PC-3 (cell line): ENCODE measurements around the gene HNRNPA1. TPM values are rescaled to one million over a fixed set of nuclear protein-coding genes. Genes with fewer than 3 reads are reported as not detected.

Experiments
- ATAC-seq: fragments of 200-7000 bp; cut with Tn5 transposase; 2 replicates; pipeline ENCODE4 v1.9.1; 2020; ENCODE audit warnings: mild to moderate bottlenecking, moderate library complexity
- BruUV-seq: library from RNA; stranded (reverse); fragments of 400-500 nt; replicated peaks from 2 replicates; lab custom pipeline; 2021; lab: Mats Ljungman, UMichigan
- CTCF ChIA-PET: fragments of 300-600 bp; sonication (Branson Sonifier 250); formaldehyde crosslinking; loops from one replicate; lab custom pipeline; 2022; ENCODE audit warnings: antibody characterized with exemption; lab: Charles Lee
- POLR2A ChIA-PET: fragments of 300-600 bp; sonication (Branson Sonifier 250); formaldehyde crosslinking; loops from one replicate; lab custom pipeline; 2022; ENCODE audit warnings: antibody characterized with exemption; ENCODE audit not compliant: unreplicated experiment; lab: Charles Lee
- DNase-seq: peaks from one replicate; pipeline ENCODE4 v3.0.0-alpha.2; 2015
- H2AFZ ChIP-seq: fragments of 300-600 bp; sonication (generic); 2 replicates; pipeline ENCODE4 v1.6.0; 2016; ENCODE audit warnings: antibody characterized with exemption, low read length
- H3F3A ChIP-seq: fragments of 300-600 bp; sonication (generic); one replicate; pipeline ENCODE4 v1.6.0; 2017; ENCODE audit warnings: antibody characterized with exemption, low read length, control low read depth, mild to moderate bottlenecking; ENCODE audit not compliant: unreplicated experiment
- H3K27ac ChIP-seq: fragments of 300-600 bp; sonication (generic); 2 replicates; pipeline ENCODE4 v1.5.1; 2016; ENCODE audit warnings: mild to moderate bottlenecking, low read length
- H3K27me3 ChIP-seq: fragments of 300-600 bp; sonication (generic); 2 replicates; pipeline ENCODE4 v1.6.1; 2016; ENCODE audit warnings: low read length, mixed read lengths
- H3K36me3 ChIP-seq: fragments of 300-600 bp; sonication (generic); 2 replicates; pipeline ENCODE4 v1.6.1; 2016; ENCODE audit warnings: low read depth, mixed run types, low read length, mixed read lengths
- H3K4me1 ChIP-seq: fragments of 300-600 bp; sonication (generic); 2 replicates; pipeline ENCODE4 v1.5.1; 2016; ENCODE audit warnings: low read length; ENCODE audit not compliant: insufficient read depth
- H3K4me2 ChIP-seq: fragments of 300-600 bp; sonication (generic); 2 replicates; pipeline ENCODE4 v1.6.0; 2016; ENCODE audit warnings: low read length
- H3K4me3 ChIP-seq: fragments of 300-600 bp; sonication (generic); 2 replicates; pipeline ENCODE4 v1.5.1; 2016; ENCODE audit warnings: mild to moderate bottlenecking, low read length, mixed read lengths
- H3K79me2 ChIP-seq: fragments of 300-600 bp; sonication (generic); 2 replicates; pipeline ENCODE4 v1.6.1; 2017; ENCODE audit warnings: low read length, mixed read lengths
- H3K9ac ChIP-seq: fragments of 300-600 bp; sonication (generic); 2 replicates; pipeline ENCODE4 v1.6.0; 2016; ENCODE audit warnings: mild to moderate bottlenecking, low read length
- H3K9me2 ChIP-seq: fragments of 300-600 bp; sonication (generic); replicated peaks from 2 replicates; pipeline ENCODE4 v1.6.1; 2016; ENCODE audit warnings: mixed run types, low read length, mixed read lengths
- H3K9me3 ChIP-seq: fragments of 300-600 bp; sonication (generic); 2 replicates; pipeline ENCODE4 v1.6.1; 2016; ENCODE audit warnings: low read length, mixed read lengths
- H4K20me1 ChIP-seq: fragments of 300-600 bp; sonication (generic); 2 replicates; pipeline ENCODE4 v1.6.1; 2016; ENCODE audit warnings: low read length, mixed read lengths
- EZH2 ChIP-seq: fragments of 300-600 bp; sonication (generic); IDR thresholded peaks from one replicate; pipeline ENCODE4 v1.6.1; 2017; ENCODE audit warnings: antibody characterized with exemption, mild to moderate bottlenecking, low read length; ENCODE audit not compliant: unreplicated experiment
- EZH2phosphoT487 ChIP-seq: fragments of 300-600 bp; sonication (generic); IDR thresholded peaks from 2 replicates; pipeline ENCODE4 v1.6.1; 2018; ENCODE audit warnings: mild to moderate bottlenecking, antibody characterized with exemption, low read length, borderline replicate concordance
- intact Hi-C: fragments of 100-400 bp; cut with micrococcal nuclease; formaldehyde crosslinking; loops from 2 replicates; pipeline ENCODE4 v1.9.0; 2023
- total RNA-seq: library from RNA; depleted of rRNA; stranded (reverse); fragments of >200 nt; gene quantifications from 2 replicates; pipeline ENCODE4 v1.2.3, GENCODE V29; 2014
- TF ChIP-seq, protein P1 (sequence below): fragments of 300-600 bp; sonication (generic); conservative IDR thresholded peaks from 2 replicates; pipeline ENCODE4 v1.5.1; 2017; ENCODE audit warnings: antibody characterized with exemption, low read depth, mild to moderate bottlenecking, low read length

Gene HNRNPA1
- total RNA-seq, 1 experiment from 2014 or later, result 465 TPM

DNA sequence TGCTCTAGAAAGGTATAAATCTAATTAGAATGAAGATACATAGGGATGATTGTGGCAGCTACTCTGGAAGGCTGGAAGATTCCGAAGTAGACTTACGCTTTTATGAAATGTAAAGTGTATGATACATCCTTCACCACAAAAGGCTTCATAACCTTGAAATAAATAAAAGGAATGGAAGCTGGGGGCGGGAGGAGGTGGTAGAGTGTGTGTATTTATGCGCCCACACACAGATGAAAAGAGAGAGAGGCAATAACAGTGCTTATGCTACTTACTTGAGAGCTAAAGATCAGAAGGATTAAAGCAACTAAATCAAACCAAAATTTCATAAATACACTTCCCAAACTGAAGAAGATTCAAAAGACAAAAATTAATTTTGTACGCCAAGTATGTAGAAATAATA is 31.0 kb upstream of the HNRNPA1 start:
- H3K79me2 ChIP-seq, result no peaks in the 10 kb centered on the region
- peaks cover 4% of the 10 kb centered on the region; the same call in 1 of the 2 replicates for H3K36me3 ChIP-seq
- no peak overlapping the region for H2AFZ ChIP-seq

DNA sequence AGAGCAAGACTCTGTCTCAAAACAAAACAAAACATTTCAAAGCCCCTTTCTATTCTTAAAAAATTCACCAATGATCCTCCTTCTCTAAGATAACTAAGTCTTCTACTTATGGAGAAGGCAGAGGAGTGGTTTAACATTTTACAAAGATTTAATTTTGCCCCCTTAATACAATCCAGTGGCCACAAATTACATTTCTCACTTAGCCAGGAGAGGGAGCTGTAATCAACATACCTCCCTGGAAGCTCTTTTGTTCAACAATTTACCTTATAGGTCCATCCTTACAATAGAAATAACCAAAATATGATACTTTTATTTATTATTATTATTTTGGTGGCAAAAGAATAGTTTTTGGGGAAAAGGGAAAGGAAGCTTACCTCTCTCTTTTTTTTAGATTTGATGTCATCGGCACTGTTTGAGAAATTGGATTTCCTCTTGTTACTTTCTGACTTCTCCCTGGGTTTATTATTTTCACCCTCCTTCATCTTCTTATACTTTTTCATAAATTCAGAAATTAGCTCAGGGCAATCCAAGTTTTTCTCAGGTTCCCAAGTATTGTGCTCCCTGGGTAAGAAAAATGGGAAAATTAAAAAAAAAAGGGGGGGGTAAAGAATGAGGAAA is 28.8 kb upstream of the HNRNPA1 start:
- peaks cover 2% of the 10 kb centered on the region for H3F3A ChIP-seq
- peak; percentile 65 for DNase-seq
- H4K20me1 ChIP-seq, result no peaks in the 10 kb centered on the region
- no peak overlapping the region for H3K9ac ChIP-seq
- intact Hi-C loops, result loop anchor here (1.0 kb wide), 2 partner anchors 73 to 110 kb away; no protein-coding TSS in a partner anchor
- no peaks in the 10 kb centered on the region for H3K27me3 ChIP-seq
- H3K36me3 ChIP-seq, result peaks cover 6% of the 10 kb centered on the region; the same call in 1 of the 2 replicates
- BruUV-seq, result no TSS peak
- ATAC-seq, result peak; percentile 57
- H3K9me2 ChIP-seq, result no peaks in the 10 kb centered on the region
- ChIA-PET CTCF (interaction anchor here (0.6 to 1.3 kb wide), 13 partner anchors 9 to 236 kb away, joined by 3 to 11 read pairs (median 5); partner anchors contain the start of genes CBX5, COPZ1 and HNRNPA1), POLR2A (no interaction called here)
- no peaks in the 10 kb centered on the region for H3K4me1 ChIP-seq
- H3K9me3 ChIP-seq, result no peaks in the 10 kb centered on the region
- no peak for TF ChIP-seq EZH2phosphoT487
- TF ChIP-seq, protein P1, sequence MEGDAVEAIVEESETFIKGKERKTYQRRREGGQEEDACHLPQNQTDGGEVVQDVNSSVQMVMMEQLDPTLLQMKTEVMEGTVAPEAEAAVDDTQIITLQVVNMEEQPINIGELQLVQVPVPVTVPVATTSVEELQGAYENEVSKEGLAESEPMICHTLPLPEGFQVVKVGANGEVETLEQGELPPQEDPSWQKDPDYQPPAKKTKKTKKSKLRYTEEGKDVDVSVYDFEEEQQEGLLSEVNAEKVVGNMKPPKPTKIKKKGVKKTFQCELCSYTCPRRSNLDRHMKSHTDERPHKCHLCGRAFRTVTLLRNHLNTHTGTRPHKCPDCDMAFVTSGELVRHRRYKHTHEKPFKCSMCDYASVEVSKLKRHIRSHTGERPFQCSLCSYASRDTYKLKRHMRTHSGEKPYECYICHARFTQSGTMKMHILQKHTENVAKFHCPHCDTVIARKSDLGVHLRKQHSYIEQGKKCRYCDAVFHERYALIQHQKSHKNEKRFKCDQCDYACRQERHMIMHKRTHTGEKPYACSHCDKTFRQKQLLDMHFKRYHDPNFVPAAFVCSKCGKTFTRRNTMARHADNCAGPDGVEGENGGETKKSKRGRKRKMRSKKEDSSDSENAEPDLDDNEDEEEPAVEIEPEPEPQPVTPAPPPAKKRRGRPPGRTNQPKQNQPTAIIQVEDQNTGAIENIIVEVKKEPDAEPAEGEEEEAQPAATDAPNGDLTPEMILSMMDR, result peak; percentile 71
- H3K79me2 ChIP-seq, result no peaks in the 10 kb centered on the region
- no peak overlapping the region for H3K4me3 ChIP-seq
- H2AFZ ChIP-seq, result no peak overlapping the region
- H3K27ac ChIP-seq, result no peak overlapping the region
- no peak overlapping the region for H3K4me2 ChIP-seq

More for the DNA sequence above, 31.0 kb upstream of the HNRNPA1 start:
- no peak overlapping the region for H3K4me2 ChIP-seq
- TF ChIP-seq EZH2 (no peak), EZH2phosphoT487 (no peak)
- TF ChIP-seq, protein P1, result no peak
- intact Hi-C loops, result no loop called here
- H3K4me3 ChIP-seq, result no peak overlapping the region
- ChIA-PET POLR2A (no interaction called here), CTCF (no interaction called here)
- no peaks in the 10 kb centered on the region for H4K20me1 ChIP-seq
- H3K4me1 ChIP-seq, result no peaks in the 10 kb centered on the region
- no peak overlapping the region for H3K27ac ChIP-seq
- DNase-seq, result no peak
- H3K9me2 ChIP-seq, result no peaks in the 10 kb centered on the region
- H3F3A ChIP-seq, result peaks cover 2% of the 10 kb centered on the region
- H3K9me3 ChIP-seq, result no peaks in the 10 kb centered on the region
- H3K27me3 ChIP-seq, result no peaks in the 10 kb centered on the region
- no peak overlapping the region for H3K9ac ChIP-seq
- BruUV-seq, result no TSS peak
- ATAC-seq, result no peak

DNA sequence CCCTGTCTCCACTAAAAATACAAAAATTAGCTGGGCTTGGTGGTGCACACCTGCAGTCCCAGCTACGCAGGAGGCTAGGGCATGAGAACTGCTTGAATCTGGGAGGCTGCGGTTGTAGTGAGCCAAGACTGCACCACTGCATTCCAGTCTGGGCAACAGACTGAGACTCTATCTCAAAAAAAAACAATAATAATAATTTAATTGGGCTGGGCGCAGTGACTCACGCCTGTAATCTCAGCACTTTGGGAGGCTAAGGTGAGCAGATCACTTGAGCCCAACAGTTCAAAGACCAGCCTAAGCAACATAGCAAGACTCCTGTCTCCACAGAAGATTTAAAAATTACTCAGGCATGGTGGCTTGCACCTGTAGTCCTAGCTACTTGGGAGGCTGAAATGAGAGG is 27.3 kb upstream of the HNRNPA1 start:
- Histone ChIP-seq H3K4me1 (no peaks in the 10 kb centered on the region), H3K9ac (no peak overlapping the region), H3K9me2 (no peaks in the 10 kb centered on the region), H3K36me3 (peaks cover 6% of the 10 kb centered on the region; the same call in 1 of the 2 replicates), H3K4me3 (no peak overlapping the region), H3F3A (peaks cover 2% of the 10 kb centered on the region), H3K27ac (no peak overlapping the region), H3K9me3 (no peaks in the 10 kb centered on the region), H3K79me2 (no peaks in the 10 kb centered on the region), H3K27me3 (no peaks in the 10 kb centered on the region), H4K20me1 (no peaks in the 10 kb centered on the region), H3K4me2 (no peak overlapping the region), H2AFZ (no peak overlapping the region)
- peak; percentile 45; the same call in 1 of the 2 replicates for ATAC-seq
- no peak for TF ChIP-seq EZH2
- TF ChIP-seq, protein P1, result no peak
- TF ChIP-seq EZH2phosphoT487, result no peak
- BruUV-seq, result no TSS peak
- ChIA-PET POLR2A (no interaction called here), CTCF (no interaction called here)
- DNase-seq, result no peak
- intact Hi-C loops, result no loop called here
